HPDE6-E6E7 (cell line): ENCODE measurements around the gene INHBB.

Experiments
- DNase-seq: peaks from one replicate; pipeline ENCODE4 v3.0.0; 2011; ENCODE audit warnings: missing footprints; ENCODE audit errors: extremely low spot score

INHBB gene

DNA sequence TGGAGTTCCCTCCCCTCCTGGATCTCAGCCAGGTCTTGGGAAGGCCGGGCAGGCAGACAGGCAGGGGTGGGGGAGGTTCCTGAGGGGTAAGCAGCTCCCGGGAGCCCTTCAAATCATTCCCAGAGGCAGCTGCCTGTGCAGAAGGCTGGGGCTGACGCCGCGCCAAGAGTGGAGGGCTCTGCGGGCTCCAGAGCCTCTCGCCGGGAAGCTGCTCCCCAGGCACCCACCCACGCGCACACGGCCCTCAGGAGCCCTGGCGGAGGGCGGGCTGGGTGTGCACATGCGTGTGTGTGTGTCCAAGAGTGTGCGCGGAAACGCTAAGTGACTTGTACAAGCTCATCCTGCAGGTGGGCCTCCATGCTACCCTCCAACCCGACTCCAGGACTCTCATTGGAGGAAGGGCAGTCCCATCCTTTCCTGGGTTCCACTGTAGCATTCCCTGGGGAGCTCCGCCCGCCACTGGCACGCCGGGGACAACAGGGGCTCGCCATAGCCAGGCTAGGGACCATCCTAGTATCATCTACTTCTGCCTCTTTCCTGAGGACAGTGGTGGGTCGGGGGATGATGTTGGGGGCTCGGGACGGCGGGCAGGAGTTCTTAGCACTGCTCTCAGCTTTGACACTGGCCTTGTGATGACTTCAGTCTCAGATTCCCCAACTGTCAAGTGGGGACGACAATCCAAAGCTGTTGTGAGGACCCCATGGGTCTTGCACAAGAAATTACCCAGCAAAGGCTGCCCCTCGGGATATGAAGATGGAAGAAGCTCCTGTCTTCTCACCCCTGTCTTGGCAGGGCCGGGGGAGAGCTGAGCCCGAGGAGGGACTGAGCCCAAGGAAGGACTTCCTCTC, 50.3 kb downstream of the INHBB start:
- DNase-seq = no peak

DNA sequence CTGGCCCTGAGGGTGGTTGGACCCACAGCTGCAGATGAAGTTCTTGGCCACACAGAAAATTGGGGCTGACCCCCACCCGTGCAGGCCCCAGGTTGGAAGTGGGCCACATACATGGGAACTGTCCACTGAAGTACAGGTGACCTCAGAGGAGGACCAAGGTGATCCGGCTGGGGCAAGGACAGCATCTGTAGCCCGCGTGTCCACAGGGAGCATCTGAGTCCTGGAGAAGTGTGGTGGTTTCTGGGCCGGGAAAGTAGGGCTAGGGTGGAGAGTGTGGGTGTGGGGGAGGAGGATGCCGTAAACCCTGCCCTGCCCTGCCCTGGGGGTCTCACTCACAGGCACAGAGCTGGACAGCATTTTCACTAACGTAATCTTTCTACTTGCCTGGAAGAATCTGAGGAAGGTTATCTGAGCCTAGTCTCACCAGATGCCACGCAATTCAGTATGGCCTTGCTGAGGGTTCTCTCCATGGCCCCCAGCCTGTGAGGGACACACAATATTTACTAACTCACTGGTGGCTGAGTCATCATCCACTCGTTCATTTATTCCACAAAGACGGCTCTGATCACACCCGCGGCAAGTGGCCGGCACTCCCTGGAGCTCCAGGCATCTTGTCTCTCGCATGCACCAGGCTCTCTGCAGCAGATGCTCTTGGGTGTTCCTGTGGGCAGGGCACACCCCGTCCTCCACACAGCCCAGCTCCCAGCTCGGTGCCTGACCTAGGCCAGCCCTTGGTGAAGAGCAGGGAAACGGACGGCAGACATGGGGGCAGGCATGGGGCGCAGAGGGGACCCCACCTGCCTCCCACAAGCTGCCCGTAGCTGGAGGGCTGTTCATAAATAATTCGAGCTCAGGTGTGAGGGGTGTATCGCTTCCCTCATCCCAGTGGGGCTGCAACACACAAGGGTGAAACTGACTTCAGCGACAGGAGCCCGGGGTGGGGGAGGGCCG, 51.2 kb downstream of the INHBB start:
- DNase-seq = peak; percentile 26

DNA sequence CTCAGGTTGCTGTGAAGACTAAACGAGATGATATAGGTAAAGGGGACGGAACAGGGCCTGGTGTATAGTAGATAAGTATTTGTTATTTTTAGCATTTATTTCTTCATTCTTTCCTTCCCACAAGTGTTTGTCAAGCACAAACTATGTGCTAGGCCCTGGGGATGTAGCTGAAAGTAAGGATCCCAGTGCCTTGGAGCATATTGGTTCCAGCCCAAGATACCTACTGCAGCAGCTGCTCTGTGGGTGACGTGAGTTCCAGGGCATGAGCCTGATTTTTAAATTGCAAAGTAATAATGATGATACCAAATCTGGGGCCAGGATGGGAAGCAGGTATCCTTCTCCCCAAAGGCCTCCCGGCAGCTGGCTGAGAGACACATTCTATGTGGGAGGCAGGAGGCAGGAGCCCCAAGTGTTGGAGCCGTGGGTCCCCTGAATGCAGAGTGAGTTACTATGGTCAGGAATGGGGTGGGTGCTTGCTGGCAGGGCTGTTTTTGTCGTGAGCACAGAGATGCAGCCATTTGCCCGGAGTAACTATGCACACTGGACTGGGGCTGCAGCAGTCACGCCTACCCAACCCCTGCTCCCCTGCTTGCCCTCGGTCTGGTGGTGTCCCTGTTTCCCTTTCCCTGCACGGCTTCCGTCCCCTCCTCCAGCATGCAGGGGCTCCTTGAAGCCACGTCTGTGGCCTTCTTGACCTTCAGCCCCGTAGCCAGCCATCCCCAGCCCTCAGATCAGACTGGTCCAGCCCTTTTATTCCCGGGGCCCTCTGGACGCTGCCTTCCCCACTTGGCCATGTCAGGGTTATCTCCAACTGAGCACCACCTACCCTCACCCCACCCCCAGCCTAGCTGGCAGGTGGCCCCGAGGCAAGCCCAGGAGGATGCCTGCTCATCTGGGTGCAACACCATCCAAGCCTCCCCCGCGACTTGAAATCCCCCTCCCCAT, 52.4 kb downstream of the INHBB start:
- no peak for DNase-seq

DNA sequence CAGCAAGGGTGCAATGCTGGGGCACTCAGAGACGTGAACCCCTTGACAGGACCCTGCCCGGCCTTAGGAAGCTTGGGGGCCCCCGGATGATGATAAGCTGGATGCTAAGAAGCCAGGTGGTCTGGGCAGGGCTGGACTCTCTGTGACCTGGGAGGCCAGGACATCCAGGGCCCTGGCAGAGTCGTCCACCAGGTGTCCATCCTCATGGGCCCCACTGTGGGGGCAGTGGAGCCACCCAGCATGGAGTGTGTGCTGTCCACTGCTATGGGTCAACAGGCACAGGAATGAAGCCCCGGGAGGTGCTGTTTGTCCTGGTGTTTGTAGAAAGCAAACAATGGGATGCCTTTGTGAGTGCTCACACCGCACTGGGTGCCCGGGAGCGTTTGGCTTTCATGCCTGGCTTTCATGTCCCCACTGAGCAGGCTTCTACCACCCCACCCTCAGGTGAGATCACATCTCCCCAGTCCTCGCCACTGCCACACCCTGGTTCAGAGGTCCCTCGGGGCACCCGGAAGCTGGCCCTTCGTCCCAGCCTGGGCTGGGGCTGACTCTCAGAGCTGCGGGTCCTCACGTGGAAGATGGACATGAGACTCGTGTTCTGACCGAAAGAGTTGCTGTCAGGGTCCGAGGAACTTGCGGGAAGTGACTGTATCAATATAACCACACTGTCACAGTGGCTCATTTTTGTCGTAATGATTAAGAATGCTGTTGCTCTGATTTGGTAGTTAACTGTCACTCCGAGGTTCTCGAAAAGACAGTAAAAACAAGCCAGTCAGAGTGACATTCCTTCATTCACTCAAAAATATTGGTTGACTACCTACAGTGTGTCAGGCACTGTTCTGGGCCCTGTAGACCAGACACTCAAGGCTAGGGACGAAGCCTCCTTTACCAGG, 53.3 kb downstream of the INHBB start:
- peak; percentile 33 for DNase-seq

DNA sequence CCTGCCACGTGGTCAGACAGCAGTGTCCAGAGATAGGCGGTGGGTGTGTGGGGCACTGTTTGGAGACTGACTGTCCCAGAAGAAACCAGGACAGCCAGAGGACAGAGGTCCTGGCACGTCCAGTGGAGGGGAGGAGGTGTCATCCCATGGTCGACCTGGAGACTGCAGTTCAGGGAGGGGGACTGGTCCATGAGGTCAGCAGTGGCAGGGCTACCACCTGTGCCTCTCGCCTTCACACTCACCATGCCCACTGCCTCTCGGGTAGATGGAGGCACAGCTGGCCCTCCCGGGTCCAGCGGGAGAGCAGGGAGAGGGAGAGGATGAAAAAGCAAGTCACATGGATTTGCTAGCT, 53.9 kb downstream of the INHBB start:
- DNase-seq = no peak

DNA sequence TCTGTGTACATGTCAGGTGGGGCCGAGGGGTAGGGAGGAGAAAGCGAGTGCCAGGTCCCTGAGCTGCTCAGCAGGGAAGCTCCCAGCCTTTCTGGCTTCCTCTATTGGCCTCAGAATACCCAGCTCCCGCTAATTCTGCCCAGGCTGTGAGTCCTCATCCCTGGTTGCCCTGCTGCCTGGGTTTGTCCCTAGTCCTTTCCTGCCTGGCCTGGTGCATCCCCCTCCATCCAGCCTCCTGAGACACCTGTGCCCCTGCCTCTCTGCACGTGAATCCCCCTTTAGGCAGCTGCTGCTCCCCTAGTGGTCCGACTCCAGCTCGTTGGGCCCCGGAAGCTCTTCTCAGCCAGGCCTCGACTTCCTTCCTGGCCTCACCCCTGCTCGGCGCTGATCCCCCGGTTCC, 54.6 kb downstream of the INHBB start:
- DNase-seq = no peak
